Measurements from ENCODE around the gene ECI2.

DNA sequence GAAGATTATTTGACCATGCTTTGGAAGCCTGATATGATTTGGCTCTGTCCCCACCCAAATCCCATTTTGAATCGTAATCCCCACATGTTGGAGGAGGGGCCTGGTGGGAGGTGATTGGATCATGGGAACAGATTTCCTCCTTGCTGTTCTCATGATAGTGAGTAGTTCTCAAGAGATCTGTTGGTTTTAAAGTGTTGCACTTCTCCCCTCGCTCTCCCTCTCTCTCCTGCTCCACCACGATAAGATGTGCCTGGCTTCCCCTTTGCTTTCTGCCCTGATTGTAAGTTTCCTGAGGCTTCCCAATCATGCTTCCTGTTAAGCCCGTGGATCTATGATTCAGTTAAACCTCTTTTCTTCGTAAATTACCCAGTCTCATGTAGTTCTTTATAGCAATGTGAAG is 34.7 kb downstream of the ECI2 start:
- TF ChIP-seq, protein P1, sequence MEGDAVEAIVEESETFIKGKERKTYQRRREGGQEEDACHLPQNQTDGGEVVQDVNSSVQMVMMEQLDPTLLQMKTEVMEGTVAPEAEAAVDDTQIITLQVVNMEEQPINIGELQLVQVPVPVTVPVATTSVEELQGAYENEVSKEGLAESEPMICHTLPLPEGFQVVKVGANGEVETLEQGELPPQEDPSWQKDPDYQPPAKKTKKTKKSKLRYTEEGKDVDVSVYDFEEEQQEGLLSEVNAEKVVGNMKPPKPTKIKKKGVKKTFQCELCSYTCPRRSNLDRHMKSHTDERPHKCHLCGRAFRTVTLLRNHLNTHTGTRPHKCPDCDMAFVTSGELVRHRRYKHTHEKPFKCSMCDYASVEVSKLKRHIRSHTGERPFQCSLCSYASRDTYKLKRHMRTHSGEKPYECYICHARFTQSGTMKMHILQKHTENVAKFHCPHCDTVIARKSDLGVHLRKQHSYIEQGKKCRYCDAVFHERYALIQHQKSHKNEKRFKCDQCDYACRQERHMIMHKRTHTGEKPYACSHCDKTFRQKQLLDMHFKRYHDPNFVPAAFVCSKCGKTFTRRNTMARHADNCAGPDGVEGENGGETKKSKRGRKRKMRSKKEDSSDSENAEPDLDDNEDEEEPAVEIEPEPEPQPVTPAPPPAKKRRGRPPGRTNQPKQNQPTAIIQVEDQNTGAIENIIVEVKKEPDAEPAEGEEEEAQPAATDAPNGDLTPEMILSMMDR (IDR thresholded peaks at IDR 0.05): no peak
- no peak for TF ChIP-seq EP300 (IDR thresholded peaks at IDR 0.05)
- no peak for TF ChIP-seq POLR2A (IDR thresholded peaks at IDR 0.05)
- TF ChIP-seq POLR2AphosphoS5 (IDR thresholded peaks at IDR 0.05): no peak
